Endothelial cell (in vitro differentiated cells): ENCODE measurements around the gene UVRAG. TPM values are rescaled to one million over a fixed set of nuclear protein-coding genes. Genes with fewer than 3 reads are reported as not detected.
"Not testable (repeated sequence)": the region's sequence is repeated elsewhere in the genome, so short reads cannot be mapped to it uniquely, and the experiment has no call there.

Experiments
- DNase-seq: peaks from one replicate; pipeline ENCODE4 v3.0.0; 2021; ENCODE audit warnings: low spot score
- H3K27ac Mint-ChIP-seq: one replicate; pipeline ENCODE4 v1.8.0; 2021; ENCODE audit warnings: mixed read lengths, inconsistent platforms; ENCODE audit not compliant: unreplicated experiment
- H3K27me3 Mint-ChIP-seq: one replicate; pipeline ENCODE4 v1.8.0; 2021; ENCODE audit warnings: mild to moderate bottlenecking, moderate library complexity, mixed read lengths, inconsistent platforms; ENCODE audit not compliant: unreplicated experiment
- H3K36me3 Mint-ChIP-seq: one replicate; pipeline ENCODE4 v1.8.0; 2021; ENCODE audit warnings: mild to moderate bottlenecking, low read depth, mixed read lengths, inconsistent platforms; ENCODE audit not compliant: unreplicated experiment
- H3K4me1 Mint-ChIP-seq: one replicate; pipeline ENCODE4 v1.8.0; 2021; ENCODE audit warnings: mild to moderate bottlenecking, mixed read lengths, inconsistent platforms; ENCODE audit not compliant: unreplicated experiment
- H3K4me3 Mint-ChIP-seq: one replicate; pipeline ENCODE4 v1.8.0; 2021; ENCODE audit warnings: mild to moderate bottlenecking, mixed read lengths, inconsistent platforms; ENCODE audit not compliant: unreplicated experiment
- H3K9me3 Mint-ChIP-seq: one replicate; pipeline ENCODE4 v1.8.0; 2021; ENCODE audit warnings: mixed read lengths, inconsistent platforms; ENCODE audit not compliant: unreplicated experiment
- total RNA-seq: library from RNA; stranded (reverse); fragmentation: NEBNext Ultra II Directional; extraction: Animal tissue kit (Norgen Biotek cat#: 25700); gene quantifications from one replicate; pipeline ENCODE4 v1.2.1, GENCODE V29; 2021; ENCODE audit not compliant: unreplicated experiment
- TF ChIP-seq, protein P1 (sequence below): fragments of 200-600 bp; sonication (generic); IDR thresholded peaks from one replicate; pipeline ENCODE4 v1.5.0; 2021; ENCODE audit warnings: antibody characterized with exemption; ENCODE audit not compliant: unreplicated experiment

The UVRAG gene
- total RNA-seq, 1 donor from 2014 or later = 25.0 TPM

DNA sequence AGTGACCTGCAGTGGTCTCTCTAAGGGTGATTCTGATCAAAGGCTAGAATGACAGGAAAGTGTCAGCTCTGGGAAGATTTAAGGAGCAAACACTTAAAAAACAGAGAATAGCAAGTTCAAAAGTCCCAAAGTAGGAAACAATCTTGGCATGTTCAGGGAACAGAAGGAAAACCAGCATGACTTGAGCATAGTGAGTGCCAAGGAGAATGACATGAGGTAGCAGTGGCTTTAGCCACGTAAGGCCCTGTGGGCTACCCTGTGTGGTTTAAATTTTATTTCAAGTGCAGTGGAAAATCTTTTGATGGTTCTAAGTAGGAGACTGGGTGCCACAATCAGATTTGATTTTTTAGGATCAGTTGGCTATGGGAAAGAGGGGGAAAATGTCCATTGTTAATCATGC lies 241.9 kb downstream of the UVRAG start:
- TF ChIP-seq, protein P1, sequence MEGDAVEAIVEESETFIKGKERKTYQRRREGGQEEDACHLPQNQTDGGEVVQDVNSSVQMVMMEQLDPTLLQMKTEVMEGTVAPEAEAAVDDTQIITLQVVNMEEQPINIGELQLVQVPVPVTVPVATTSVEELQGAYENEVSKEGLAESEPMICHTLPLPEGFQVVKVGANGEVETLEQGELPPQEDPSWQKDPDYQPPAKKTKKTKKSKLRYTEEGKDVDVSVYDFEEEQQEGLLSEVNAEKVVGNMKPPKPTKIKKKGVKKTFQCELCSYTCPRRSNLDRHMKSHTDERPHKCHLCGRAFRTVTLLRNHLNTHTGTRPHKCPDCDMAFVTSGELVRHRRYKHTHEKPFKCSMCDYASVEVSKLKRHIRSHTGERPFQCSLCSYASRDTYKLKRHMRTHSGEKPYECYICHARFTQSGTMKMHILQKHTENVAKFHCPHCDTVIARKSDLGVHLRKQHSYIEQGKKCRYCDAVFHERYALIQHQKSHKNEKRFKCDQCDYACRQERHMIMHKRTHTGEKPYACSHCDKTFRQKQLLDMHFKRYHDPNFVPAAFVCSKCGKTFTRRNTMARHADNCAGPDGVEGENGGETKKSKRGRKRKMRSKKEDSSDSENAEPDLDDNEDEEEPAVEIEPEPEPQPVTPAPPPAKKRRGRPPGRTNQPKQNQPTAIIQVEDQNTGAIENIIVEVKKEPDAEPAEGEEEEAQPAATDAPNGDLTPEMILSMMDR = no peak
- no peak overlapping the region for H3K27ac Mint-ChIP-seq
- H3K36me3 Mint-ChIP-seq = peaks cover 5% of the 10 kb centered on the region
- no peaks in the 10 kb centered on the region for H3K9me3 Mint-ChIP-seq
- peaks cover 4% of the 10 kb centered on the region for H3K27me3 Mint-ChIP-seq
- no peak overlapping the region for H3K4me3 Mint-ChIP-seq
- no peak for DNase-seq
- peaks cover 5% of the 10 kb centered on the region for H3K4me1 Mint-ChIP-seq

DNA sequence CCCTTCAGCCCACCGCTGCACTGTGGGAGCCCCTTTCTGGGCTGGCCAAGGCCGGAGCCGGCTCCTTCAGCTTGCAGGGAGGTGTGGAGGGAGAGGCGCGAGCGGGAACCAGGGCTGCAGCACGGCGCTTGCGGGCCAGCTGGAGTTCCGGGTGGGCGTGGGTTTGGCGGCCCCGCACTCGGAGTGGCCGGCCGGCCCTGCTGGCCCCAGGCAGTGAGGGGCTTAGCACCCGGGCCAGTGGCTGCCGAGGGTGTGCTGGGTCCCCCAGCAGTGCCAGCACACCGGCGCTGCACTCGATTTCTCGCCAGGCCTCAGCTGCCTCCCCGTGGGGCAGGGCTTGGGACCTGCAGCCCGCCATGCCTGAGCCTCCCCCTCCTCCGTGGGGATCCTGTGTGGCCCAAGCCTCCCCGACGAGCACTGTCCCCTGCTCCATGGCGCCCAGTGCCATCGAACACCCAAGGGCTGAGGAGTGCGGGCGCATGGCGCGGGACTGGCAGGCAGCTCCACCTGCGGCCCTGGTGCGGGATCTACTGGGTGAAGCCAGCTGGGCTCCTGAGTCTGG lies 245.5 kb downstream of the UVRAG start:
- H3K9me3 Mint-ChIP-seq, H3K27ac Mint-ChIP-seq, H3K4me1 Mint-ChIP-seq, H3K36me3 Mint-ChIP-seq, DNase-seq, H3K4me3 Mint-ChIP-seq, H3K27me3 Mint-ChIP-seq: not testable (repeated sequence)

DNA sequence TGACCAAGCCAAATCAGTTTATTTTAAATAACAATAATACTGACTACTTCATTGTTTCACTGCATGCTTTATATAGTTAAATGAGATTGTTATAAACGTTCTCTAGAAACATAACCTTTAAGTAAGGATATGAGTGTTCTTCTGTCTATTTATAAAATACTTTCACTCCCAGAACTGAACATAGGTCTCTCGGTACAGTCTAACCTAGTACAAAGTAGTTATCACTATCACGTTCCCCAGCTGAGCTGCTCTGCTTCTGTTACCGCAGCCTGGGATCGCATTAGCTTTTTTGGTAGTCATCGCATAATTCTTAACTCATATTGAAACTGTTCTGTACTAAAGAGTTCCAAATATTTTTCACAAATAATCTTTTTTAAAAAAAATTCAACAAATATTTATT lies 247.7 kb downstream of the UVRAG start:
- H3K9me3 Mint-ChIP-seq = no peaks in the 10 kb centered on the region
- no peak for DNase-seq
- no peak overlapping the region for H3K4me3 Mint-ChIP-seq
- H3K27ac Mint-ChIP-seq = no peak overlapping the region
- peaks cover under 1% of the 10 kb centered on the region for H3K27me3 Mint-ChIP-seq
- TF ChIP-seq, protein P1 = no peak
- peaks cover 8% of the 10 kb centered on the region for H3K36me3 Mint-ChIP-seq
- H3K4me1 Mint-ChIP-seq = no peaks in the 10 kb centered on the region

DNA sequence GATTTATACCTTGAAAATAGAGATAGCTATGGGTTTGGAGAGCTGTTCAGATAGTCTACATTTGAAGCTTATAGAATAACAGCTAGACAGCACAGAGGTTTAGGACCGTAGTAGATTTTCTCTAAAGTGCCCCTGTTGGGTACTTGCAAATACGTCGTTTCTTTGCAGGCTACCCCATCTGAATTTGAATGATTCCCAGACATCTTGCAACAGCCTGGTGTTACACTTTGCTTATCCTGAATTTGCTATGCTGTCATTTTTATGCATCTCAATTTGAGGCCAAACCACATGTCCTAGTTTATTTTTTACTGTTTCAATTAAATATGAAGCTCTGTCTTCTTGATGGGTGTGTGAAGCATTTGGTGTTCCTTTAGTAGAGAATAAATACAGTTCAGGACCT lies 249.2 kb downstream of the UVRAG start:
- TF ChIP-seq, protein P1 = no peak
- no peaks in the 10 kb centered on the region for H3K9me3 Mint-ChIP-seq
- no peak for DNase-seq
- H3K4me1 Mint-ChIP-seq = no peaks in the 10 kb centered on the region
- H3K27ac Mint-ChIP-seq = no peak overlapping the region
- peaks cover 8% of the 10 kb centered on the region for H3K36me3 Mint-ChIP-seq
- H3K4me3 Mint-ChIP-seq = no peak overlapping the region
- no peaks in the 10 kb centered on the region for H3K27me3 Mint-ChIP-seq

DNA sequence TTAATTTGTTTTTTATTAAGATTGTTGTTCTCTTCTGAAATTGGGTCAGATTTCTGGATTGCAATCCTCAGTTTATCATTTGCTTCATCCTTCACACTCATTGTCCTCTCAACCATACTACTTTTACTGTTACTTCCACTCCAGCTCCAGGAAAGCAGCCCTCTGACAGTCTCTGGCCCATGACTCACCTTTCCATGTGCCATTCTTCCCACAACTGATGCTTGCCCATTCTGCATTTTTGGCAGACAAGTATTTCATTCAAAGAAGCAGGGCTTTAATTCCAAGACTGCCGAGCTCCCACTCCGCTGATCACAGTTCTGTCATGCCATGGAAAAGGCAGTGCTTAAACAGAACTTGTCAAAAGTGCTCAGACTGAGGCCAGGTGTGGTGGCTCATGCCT lies 252.1 kb downstream of the UVRAG start:
- no peak for DNase-seq
- Mint-ChIP-seq H3K27me3 (no peaks in the 10 kb centered on the region), H3K4me3 (no peak overlapping the region), H3K27ac (no peak overlapping the region), H3K9me3 (no peaks in the 10 kb centered on the region), H3K4me1 (no peaks in the 10 kb centered on the region), H3K36me3 (peaks cover 5% of the 10 kb centered on the region)
- TF ChIP-seq, protein P1 = no peak
